Caco-2 (cell line): ENCODE measurements around the gene EGFR. TPM values are rescaled to one million over a fixed set of nuclear protein-coding genes. Genes with fewer than 3 reads are reported as not detected.

Source experiments
- BruUV-seq: library from RNA; stranded (reverse); fragments of 400-500 nt; replicated peaks from 2 replicates; lab custom pipeline; 2021; lab: Mats Ljungman, UMichigan
- CTCF ChIA-PET: fragments of 300-600 bp; sonication (Branson Sonifier 250); formaldehyde crosslinking; loops from one replicate; lab custom pipeline; 2022; ENCODE audit warnings: antibody characterized with exemption; lab: Charles Lee
- POLR2A ChIA-PET: fragments of 300-600 bp; sonication (Branson Sonifier 250); formaldehyde crosslinking; loops from one replicate; lab custom pipeline; 2022; ENCODE audit warnings: antibody characterized with exemption; lab: Charles Lee
- DNase-seq, 2 experiments: peaks; one replicate each; pipeline versions ENCODE4 v3.0.0 to v3.0.0-alpha.2; 2020 to 2022
- H3K27me3 ChIP-seq: replicated peaks from 2 replicates; pipeline ENCODE4 v1.6.0; 2011; ENCODE audit warnings: low read length; ENCODE audit not compliant: control insufficient read depth, insufficient read depth
- H3K36me3 ChIP-seq: 2 replicates; pipeline ENCODE4 v1.5.1; 2011; ENCODE audit warnings: low read length; ENCODE audit not compliant: control insufficient read depth, insufficient read depth
- H3K4me1 ChIP-seq: fragments of 250-450 bp; sonication (Bioruptor Pico); 2 replicates; pipeline ENCODE4 v1.5.1; 2020; ENCODE audit warnings: mild to moderate bottlenecking
- H3K4me3 ChIP-seq: 2 replicates; pipeline ENCODE4 v1.5.1; 2011; ENCODE audit warnings: low read depth, mild to moderate bottlenecking, control low read depth, low read length
- H3K9me3 ChIP-seq: fragments of 250-450 bp; sonication (Bioruptor Pico); 2 replicates; pipeline ENCODE4 v1.5.1; 2020; ENCODE audit warnings: mild to moderate bottlenecking, moderate library complexity
- H3K27ac Mint-ChIP-seq: one replicate; pipeline ENCODE4 v1.8.0; 2022; ENCODE audit warnings: mixed read lengths; ENCODE audit not compliant: unreplicated experiment
- H3K27me3 Mint-ChIP-seq: one replicate; pipeline ENCODE4 v1.8.0; 2022; ENCODE audit warnings: mixed read lengths; ENCODE audit not compliant: insufficient read depth, unreplicated experiment
- H3K36me3 Mint-ChIP-seq: one replicate; pipeline ENCODE4 v1.8.0; 2022; ENCODE audit warnings: mild to moderate bottlenecking, mixed read lengths; ENCODE audit not compliant: insufficient read depth, unreplicated experiment
- H3K4me1 Mint-ChIP-seq: one replicate; pipeline ENCODE4 v1.8.0; 2022; ENCODE audit warnings: low read depth, mixed read lengths; ENCODE audit not compliant: unreplicated experiment
- H3K4me3 Mint-ChIP-seq: one replicate; pipeline ENCODE4 v1.8.0; 2022; ENCODE audit warnings: mild to moderate bottlenecking, moderate library complexity, mixed read lengths; ENCODE audit not compliant: unreplicated experiment
- H3K9me3 Mint-ChIP-seq: one replicate; pipeline ENCODE4 v1.8.0; 2022; ENCODE audit warnings: mixed read lengths; ENCODE audit not compliant: unreplicated experiment
- CTCF ChIP-seq, 2 experiments: fragments of 200-600 bp in 1 of 2; IDR thresholded peaks; 1 replicate in 1 of 2; 2 replicates in 1 of 2; pipeline versions ENCODE4 v1.5.1 to v1.8.0; 2011 to 2022; ENCODE audit warnings: antibody characterized with exemption in 1 of 2, control low read depth in 1 of 2, inconsistent platforms in 1 of 2, low read depth in 1 of 2, low read length in 1 of 2, mild to moderate bottlenecking in 1 of 2, moderate library complexity in 1 of 2; ENCODE audit not compliant: insufficient read depth in 1 of 2, severe bottlenecking in 1 of 2, unreplicated experiment in 1 of 2
- intact Hi-C: fragments of 100-400 bp; cut with micrococcal nuclease; formaldehyde crosslinking; loops from one replicate; pipeline ENCODE4 v1.10.0; 2022; ENCODE audit not compliant: unreplicated experiment
- total RNA-seq: library from RNA; stranded (reverse); gene quantifications from 2 replicates; pipeline ENCODE4 v1.2.3, GENCODE V29; 2022

The EGFR gene
- total RNA-seq, 1 experiment from 2014 or later = 60.1 TPM

GRCh38 chr7:55016061-55016745 is 2.6 kb upstream of the EGFR start:
- no peaks in the 10 kb centered on the region for H3K27me3 ChIP-seq
- no peaks in the 10 kb centered on the region for H3K36me3 ChIP-seq
- no peak for TF ChIP-seq CTCF (IDR thresholded peaks at IDR 0.05; ENCODE audit: insufficient read depth in 1 of 2, low read depth in 1 of 2, low read length in 1 of 2, severe bottlenecking in 1 of 2, unreplicated experiment in 1 of 2)
- H3K4me3 ChIP-seq = no peak overlapping the region
- ChIA-PET CTCF (no interaction called here), POLR2A (interaction anchor here (0.6 kb wide), 1 partner anchor 50 kb away, joined by 3 read pairs; no protein-coding TSS in a partner anchor)
- no peaks in the 10 kb centered on the region for H3K9me3 ChIP-seq
- no peak overlapping the region for H3K4me3 Mint-ChIP-seq
- H3K27ac Mint-ChIP-seq = no peak overlapping the region
- intact Hi-C loops = loop anchor here (5.0 kb wide), 1 partner anchor 244 kb away; no protein-coding TSS in a partner anchor
- H3K36me3 Mint-ChIP-seq = no peaks in the 10 kb centered on the region
- peaks cover 20% of the 10 kb centered on the region for H3K4me1 ChIP-seq
- no peaks in the 10 kb centered on the region for H3K27me3 Mint-ChIP-seq
- H3K4me1 Mint-ChIP-seq = peaks cover 7% of the 10 kb centered on the region
- BruUV-seq = no TSS peak
- DNase-seq = no peak
- H3K9me3 Mint-ChIP-seq = no peaks in the 10 kb centered on the region

DNA sequence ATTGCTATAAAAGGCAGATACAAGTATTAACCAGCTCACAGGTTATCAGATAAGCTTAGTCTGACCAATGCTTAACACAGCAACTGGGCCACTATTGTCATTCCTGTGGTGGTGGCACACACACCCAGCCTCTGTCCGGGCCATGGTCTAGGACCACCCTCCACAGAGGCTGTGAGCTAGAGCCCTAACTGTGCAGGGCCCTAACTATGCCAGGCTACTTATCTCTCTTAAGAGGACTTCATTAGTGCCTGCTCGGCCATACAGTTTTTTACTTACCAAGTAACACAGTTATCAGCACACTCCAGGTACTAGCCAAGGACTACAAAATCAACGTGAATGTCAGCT is 2.1 kb upstream of the EGFR start:
- Mint-ChIP-seq H3K9me3 (no peaks in the 10 kb centered on the region), H3K4me1 (peaks cover 12% of the 10 kb centered on the region), H3K36me3 (peaks cover 4% of the 10 kb centered on the region), H3K4me3 (no peak overlapping the region), H3K27me3 (no peaks in the 10 kb centered on the region), H3K27ac (no peak overlapping the region)
- Histone ChIP-seq H3K36me3 (no peaks in the 10 kb centered on the region), H3K27me3 (no peaks in the 10 kb centered on the region), H3K4me3 (no peak overlapping the region), H3K4me1 (peaks cover 25% of the 10 kb centered on the region), H3K9me3 (no peaks in the 10 kb centered on the region)
- ChIA-PET POLR2A (no interaction called here), CTCF (no interaction called here)
- no TSS peak for BruUV-seq
- no peak for DNase-seq
- no peak for TF ChIP-seq CTCF (IDR thresholded peaks at IDR 0.05; ENCODE audit: insufficient read depth in 1 of 2, low read depth in 1 of 2, low read length in 1 of 2, severe bottlenecking in 1 of 2, unreplicated experiment in 1 of 2)
- intact Hi-C loops = loop anchor here (5.0 kb wide), 1 partner anchor 244 kb away; no protein-coding TSS in a partner anchor

DNA sequence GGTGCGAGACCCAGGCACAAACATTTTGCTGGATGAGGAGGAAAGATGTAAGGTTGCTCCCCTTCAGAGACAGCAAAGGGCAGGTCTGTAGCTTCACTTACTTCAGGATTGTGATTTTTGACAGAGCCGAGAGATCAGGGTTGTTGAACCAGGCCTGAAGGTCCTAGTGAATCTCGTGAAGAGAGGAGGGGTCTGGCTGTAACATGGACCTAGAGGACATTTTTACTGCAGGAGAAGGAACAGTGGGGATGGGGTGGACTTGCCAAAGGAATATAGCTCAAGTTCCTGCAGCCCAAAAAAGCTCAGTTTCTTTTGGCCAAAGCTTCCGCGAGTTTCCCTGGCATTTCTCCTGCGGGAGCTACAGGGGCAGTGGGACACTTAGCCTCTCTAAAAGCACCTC is 976 bp upstream of the EGFR start:
- Histone ChIP-seq H3K27me3 (no peaks in the 10 kb centered on the region), H3K4me3 (no peak overlapping the region), H3K9me3 (no peaks in the 10 kb centered on the region), H3K4me1 (peaks cover 32% of the 10 kb centered on the region), H3K36me3 (no peaks in the 10 kb centered on the region)
- Mint-ChIP-seq H3K9me3 (no peaks in the 10 kb centered on the region), H3K4me1 (peaks cover 16% of the 10 kb centered on the region), H3K4me3 (peak overlapping the region; percentile 81), H3K36me3 (peaks cover 8% of the 10 kb centered on the region), H3K27ac (no peak overlapping the region), H3K27me3 (no peaks in the 10 kb centered on the region)
- BruUV-seq = no TSS peak
- no peak for TF ChIP-seq CTCF (IDR thresholded peaks at IDR 0.05; ENCODE audit: insufficient read depth in 1 of 2, low read depth in 1 of 2, low read length in 1 of 2, severe bottlenecking in 1 of 2, unreplicated experiment in 1 of 2)
- DNase-seq = no peak
- ChIA-PET CTCF (no interaction called here), POLR2A (no interaction called here)
- intact Hi-C loops = loop anchor here (1.0 to 5.0 kb wide), 4 partner anchors 30 to 246 kb away; no protein-coding TSS in a partner anchor
